ENCODE results near the gene ABAT. TPM values are rescaled to one million over a fixed set of nuclear protein-coding genes. Genes with fewer than 3 reads are reported as not detected.

The ABAT gene
- total and polyA plus RNA-seq, 2 of the 8 experiments (the other 6 are each of a cell fraction or from before 2014, with no cell fraction given) = 6.4 to 8.4 TPM

- H3K9me3 ChIP-seq (ENCODE audit: insufficient read depth in 2 of 2, low read depth in 1 of 2, low read length in 1 of 2) = no peaks in the 10 kb centered on the region
- H3K23me2 ChIP-seq (ENCODE audit: low read depth, low read length) = no peaks in the 10 kb centered on the region
- H2BK5ac ChIP-seq (ENCODE audit: low read depth, low read length) = no peak overlapping the region
- no peak overlapping the region for H3K4ac ChIP-seq (replicated peaks; ENCODE audit: insufficient read length, low read depth, low read length)
- H3K18ac ChIP-seq (ENCODE audit: extremely low read depth, low read length) = no peak overlapping the region
- no peak overlapping the region for H4K91ac ChIP-seq (replicated peaks; ENCODE audit: insufficient read length, low read length)
- H3K27ac ChIP-seq (ENCODE audit: low read depth, low read length) = no peak overlapping the region
- H3K79me1 ChIP-seq (ENCODE audit: low read depth, low read length) = no peaks in the 10 kb centered on the region; the same call in none of the 2 replicates
- H3K4me2 ChIP-seq (ENCODE audit: insufficient read depth in 1 of 2, low read depth in 2 of 2, low read length in 2 of 2) = no peak overlapping the region
- H4K8ac ChIP-seq (ENCODE audit: extremely low read depth, insufficient read depth, low read length) = no peak overlapping the region
- H4K20me1 ChIP-seq (replicated peaks in 1 of 2; ENCODE audit: control insufficient read depth in 1 of 2, insufficient read depth in 2 of 2, low read length in 2 of 2) = no peaks in the 10 kb centered on the region
- FAIRE-seq = no peak
- H3K4me1 ChIP-seq (replicated peaks in 1 of 4; ENCODE audit: control insufficient read depth in 3 of 4, insufficient read depth in 4 of 4, low read length in 3 of 4) = peaks cover 1 to 10% (median 6%) of the 10 kb centered on the region in 4 experiments
- H3K79me2 ChIP-seq (ENCODE audit: control insufficient read depth in 1 of 2, insufficient read depth in 2 of 2, low read length in 2 of 2) = no peaks in the 10 kb centered on the region
- H2BK20ac ChIP-seq (ENCODE audit: low read length) = no peak overlapping the region
- no peak overlapping the region for H2BK12ac ChIP-seq (ENCODE audit: low read depth, low read length)
- no peak overlapping the region for H3K9ac ChIP-seq (replicated peaks in 1 of 4; ENCODE audit: extremely low read depth in 1 of 4, low read depth in 3 of 4, low read length in 3 of 4)
- 92% methylated on average over 3 of the region's 3 CpGs; no CpG with 5 or more reads in 1 of the 2 experiments for WGBS, 2 experiments (ENCODE audit: extremely low coverage in 1 of 2, insufficient coverage in 1 of 2, insufficient read length in 1 of 2, insufficient replicate concordance in 2 of 2, low coverage in 1 of 2, low lambda C conversion rate in 2 of 2, missing lambda C conversion rate in 1 of 2)
- POLR2A ChIA-PET (ENCODE audit: partially characterized antibody) = interaction anchor here (1.0 kb wide), 1 partner anchor 26 kb away, joined by 4 read pairs; no protein-coding TSS in a partner anchor
- no peak overlapping the region for H2BK15ac ChIP-seq (ENCODE audit: low read length)
- no peak for DNase-seq (ENCODE audit: low read depth in 1 of 2, low spot score in 2 of 2)
- CTCF ChIA-PET (ENCODE audit: partially characterized antibody) = no interaction called here
- no peak overlapping the region for H2AK5ac ChIP-seq (ENCODE audit: low read depth, low read length)
- no peak overlapping the region for H3K14ac ChIP-seq (ENCODE audit: insufficient read length)
- TF ChIP-seq POLR2A (IDR thresholded peaks at IDR 0.05; ENCODE audit: control extremely low read depth in 1 of 2, low read depth in 2 of 2, low read length in 2 of 2) (no peak), JUND (IDR thresholded peaks at IDR 0.05; ENCODE audit: low read length) (no peak), SIN3A (conservative IDR thresholded peaks at IDR 0.05 in 1 of 2, IDR thresholded peaks at IDR 0.05 in 1 of 2; ENCODE audit: low read depth in 1 of 2, low read length in 2 of 2) (no peak), ATF2 (IDR thresholded peaks at IDR 0.05; ENCODE audit: low read length) (no peak), NRF1 (IDR thresholded peaks at IDR 0.05; ENCODE audit: low read depth, low read length) (no peak), TBP (IDR thresholded peaks at IDR 0.05; ENCODE audit: low read depth, low read length) (no peak)
- no peak overlapping the region for H3K23ac ChIP-seq (ENCODE audit: insufficient read length)
- no peak overlapping the region for H2AFZ ChIP-seq (ENCODE audit: low read length)
- no peak overlapping the region for H3K56ac ChIP-seq (replicated peaks; ENCODE audit: insufficient read length, low read depth, low read length)
- H3K4me3 ChIP-seq (ENCODE audit: extremely low read depth in 1 of 4, insufficient read depth in 2 of 4, low read depth in 3 of 4, low read length in 4 of 4) = no peak overlapping the region
- no peak overlapping the region for H4K5ac ChIP-seq (ENCODE audit: insufficient read length, low read depth, low read length)
- peaks cover 0 to 39% (median 14%) of the 10 kb centered on the region in 4 experiments; a peak in 7 of 8 replicates for H3K36me3 ChIP-seq (ENCODE audit: control insufficient read depth in 2 of 4, insufficient read depth in 4 of 4, low read length in 3 of 4)
- H3K27me3 ChIP-seq (replicated peaks in 1 of 4; ENCODE audit: control insufficient read depth in 3 of 4, extremely low read depth in 1 of 4, insufficient read depth in 3 of 4, low read length in 3 of 4) = no peaks in the 10 kb centered on the region
- H2BK120ac ChIP-seq (replicated peaks; ENCODE audit: low read depth, low read length) = no peak overlapping the region
These were observed 152.0 kb downstream of the ABAT start for GRCh38 chr16:8826278-8826879.
